HG03175 (cell line): ENCODE measurements around the gene NPR3.

Source experiments
- ATAC-seq: cut with Tn5 transposase; IDR thresholded peaks from one replicate; pipeline ENCODE4 v1.9.1; 2021; ENCODE audit warnings: mild to moderate bottlenecking, moderate library complexity; ENCODE audit not compliant: unreplicated experiment

The NPR3 gene

DNA sequence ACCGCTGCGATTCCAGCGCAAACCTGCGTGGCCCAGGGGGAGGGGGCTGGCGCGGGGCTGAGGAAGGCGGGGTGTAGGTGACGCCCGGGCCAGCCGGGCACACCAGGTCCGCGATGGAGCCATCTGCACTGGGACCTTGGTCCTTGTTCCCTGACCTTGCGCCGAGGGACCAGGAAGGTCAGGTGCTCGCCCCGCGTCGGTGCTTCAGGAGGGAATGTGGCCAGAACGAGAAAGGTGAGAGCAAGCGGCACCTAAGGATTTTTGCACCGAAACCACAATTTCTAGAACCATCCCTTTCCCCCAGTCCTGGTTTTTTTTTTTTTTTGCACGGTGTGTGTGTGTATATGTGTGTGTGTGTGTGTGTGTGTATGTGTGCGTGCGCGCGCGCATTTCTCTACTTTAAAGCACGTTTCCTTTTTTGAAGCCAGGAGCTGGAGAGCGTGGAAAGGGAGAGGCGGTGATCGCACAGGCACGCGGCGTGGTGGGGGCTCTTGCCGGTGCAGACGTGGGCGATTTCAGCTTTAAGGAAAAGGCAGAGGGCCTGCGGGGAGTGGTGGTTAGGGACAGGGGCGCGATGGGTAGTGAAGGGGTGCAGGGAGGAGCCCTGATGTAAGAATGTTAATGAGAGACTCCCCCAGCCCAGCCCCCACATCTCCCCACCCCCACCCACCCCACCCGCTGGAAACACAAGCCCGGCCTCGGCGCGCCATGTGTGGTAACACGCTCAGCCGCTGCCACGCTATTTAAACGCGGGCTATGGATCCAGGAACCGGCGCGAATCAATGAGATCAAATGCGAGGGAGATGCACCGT lies at the start of gene NPR3:
Gene NPR3, plus strand, starts transcription at position 772 of the 812 bp plus-strand sequence. CDS start 456 bp downstream, outside the sequence.
- ATAC-seq, result no peak

- ATAC-seq, result no peak
Measured at GRCh38 chr5:32664523-32664922, 46.6 kb upstream of the NPR3 start.

- ATAC-seq, result no peak
Measured at GRCh38 chr5:32668552-32668951, 42.6 kb upstream of the NPR3 start.

GRCh38 chr5:32673272-32673671 lies 37.8 kb upstream of the NPR3 start:
- no peak for ATAC-seq

DNA sequence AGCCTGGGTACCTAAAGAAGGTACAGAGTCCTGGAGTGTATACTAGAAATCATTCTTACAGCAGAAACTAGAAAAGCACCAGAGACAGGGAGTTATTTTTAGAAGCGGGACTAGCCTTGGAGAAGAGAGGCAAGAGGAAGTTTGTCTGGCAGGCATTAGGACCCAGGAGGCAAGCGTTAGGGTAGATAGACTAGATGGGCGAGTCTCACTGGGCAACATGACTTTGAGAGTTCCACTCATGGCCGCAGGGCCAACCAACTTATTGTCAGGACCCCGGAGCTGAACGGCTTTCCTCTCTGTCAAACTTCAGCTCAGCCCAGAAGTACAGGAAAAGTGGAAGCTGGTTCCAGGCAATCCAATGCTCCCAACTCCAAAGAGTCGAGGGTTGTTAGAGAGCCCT lies 34.1 kb upstream of the NPR3 start:
- ATAC-seq, result no peak

DNA sequence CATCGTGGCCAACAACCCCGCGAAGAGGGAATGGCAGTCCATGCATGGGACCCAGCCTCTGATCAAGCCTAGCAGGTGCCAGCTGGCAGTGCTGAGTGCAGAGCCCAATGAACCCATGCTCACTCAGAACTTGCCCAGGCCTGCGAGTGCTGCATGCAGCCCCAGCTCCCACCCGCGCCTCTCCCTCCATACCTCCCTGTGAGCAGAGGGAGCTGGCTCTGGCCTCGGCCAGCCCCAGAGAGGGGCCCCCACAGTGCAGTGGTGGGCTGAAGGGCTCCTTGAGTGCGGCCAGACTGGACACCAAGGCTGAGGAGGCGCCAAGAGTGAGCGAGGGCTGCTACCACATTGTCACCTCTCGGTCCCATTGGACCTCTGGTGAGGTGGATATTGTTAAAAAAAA lies 32.6 kb upstream of the NPR3 start:
- no peak for ATAC-seq

GRCh38 chr5:32679218-32679617 lies 31.9 kb upstream of the NPR3 start:
- ATAC-seq, result no peak

DNA sequence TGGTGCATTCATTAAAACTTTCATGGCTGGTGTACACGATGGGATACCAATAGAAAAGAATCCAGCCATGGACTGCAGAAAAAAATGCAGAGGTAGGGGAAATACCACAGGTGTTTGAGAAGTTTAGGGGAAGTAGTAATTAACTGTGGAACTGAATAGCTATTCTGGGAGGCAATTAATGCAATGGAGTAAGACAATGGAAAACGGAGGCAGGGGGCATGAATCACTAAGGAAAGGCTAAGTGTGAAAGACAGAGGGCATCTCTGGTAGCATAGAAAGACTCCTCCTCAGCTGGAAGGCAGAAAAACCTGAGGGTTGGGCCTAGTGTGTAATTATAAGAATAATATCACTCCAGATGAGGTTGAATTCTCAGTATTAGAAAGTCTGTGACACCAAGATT lies 30.9 kb upstream of the NPR3 start:
- ATAC-seq, result no peak

DNA sequence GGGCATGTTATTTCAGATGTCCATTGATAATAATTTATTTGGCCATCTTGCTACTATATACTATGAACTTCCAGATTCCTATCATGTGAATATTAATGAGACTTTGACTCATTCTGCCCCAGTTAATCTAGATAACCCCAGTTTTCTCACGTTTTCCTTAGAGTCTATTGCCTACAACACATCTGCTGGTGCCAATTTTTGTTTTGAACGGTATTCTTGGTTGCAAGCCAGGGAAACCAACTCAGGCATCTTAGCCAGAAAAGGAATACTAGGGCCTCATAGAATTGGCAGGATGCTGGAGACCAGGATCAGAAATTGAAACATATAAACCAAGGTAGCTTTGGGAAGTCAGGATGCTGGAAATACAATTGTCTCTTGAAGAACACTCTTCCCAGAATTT lies 28.0 kb upstream of the NPR3 start:
- no peak for ATAC-seq

DNA sequence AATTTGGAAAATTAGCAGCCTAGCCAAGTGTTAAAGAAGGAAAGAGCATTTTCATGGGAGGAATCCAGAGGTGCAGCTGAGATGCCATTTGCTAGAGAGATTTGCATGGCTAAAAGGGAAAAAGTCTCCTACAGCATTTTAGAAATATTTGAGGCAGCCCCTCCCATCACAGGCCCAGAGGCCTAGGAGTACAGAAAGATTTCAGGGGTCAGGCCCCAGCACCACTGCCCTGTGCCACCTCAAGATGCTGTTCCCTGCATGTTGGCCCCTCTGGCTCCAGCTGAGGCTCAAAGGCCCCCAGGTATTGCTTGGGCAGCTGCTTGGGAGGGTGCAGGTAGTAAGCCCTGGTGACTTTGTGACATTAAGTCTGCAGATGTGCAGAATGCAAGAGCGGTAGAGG lies 26.9 kb upstream of the NPR3 start:
- ATAC-seq, result no peak

DNA sequence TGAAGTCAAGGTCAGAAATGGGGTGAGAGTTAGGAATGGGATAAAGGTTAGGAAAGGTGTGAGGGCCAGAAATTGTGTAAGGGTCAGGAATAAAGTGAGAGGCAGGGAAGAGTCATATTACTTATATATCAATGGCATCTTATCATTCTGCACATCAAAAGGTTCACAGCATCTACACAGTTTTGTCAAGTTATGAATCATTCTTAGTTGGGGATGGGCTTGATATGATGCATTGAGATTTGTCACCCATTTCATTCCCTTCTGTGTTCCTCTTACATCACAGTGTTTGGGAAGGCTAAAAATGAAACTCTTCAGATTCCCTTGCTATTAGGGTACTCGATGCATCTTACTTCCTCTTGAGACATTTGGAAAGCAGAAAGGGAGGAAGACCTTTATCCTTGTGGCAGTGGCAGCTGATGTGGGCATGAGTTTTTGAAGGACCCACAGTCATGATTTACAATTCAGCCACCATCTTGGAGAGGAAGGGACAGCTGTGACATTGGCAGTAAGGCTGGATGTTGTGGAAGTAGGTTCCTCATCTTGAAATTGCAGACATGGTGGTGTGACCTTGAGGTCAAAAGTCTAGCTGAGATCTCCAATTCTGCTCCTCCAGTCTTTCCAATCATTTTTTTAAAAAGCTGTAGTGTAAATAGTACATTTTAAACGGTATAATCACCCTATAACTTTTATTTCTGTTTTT lies 24.2 kb upstream of the NPR3 start:
- no peak for ATAC-seq

- ATAC-seq, result no peak
Measured at GRCh38 chr5:32687499-32687831, 23.7 kb upstream of the NPR3 start.

DNA sequence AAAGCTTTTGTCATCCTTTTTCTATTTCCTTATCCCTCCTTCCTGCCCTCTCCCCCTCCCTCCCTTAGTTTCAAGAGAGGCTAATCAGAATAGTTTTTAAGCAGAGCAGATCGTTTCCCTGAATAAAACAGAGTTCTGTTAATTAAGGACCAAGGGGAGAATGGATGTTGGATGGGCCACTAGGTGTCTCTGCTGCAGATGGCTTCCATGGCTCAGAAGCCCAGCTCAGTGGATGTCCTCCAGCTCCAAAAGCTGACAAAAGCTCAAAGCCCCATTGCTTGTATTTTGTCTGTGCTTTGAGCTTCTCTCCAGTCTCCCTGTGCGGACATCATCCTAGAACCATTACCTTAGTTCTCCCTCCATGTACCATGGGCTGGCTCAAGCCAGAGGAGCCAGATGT lies 21.0 kb upstream of the NPR3 start:
- no peak for ATAC-seq

DNA sequence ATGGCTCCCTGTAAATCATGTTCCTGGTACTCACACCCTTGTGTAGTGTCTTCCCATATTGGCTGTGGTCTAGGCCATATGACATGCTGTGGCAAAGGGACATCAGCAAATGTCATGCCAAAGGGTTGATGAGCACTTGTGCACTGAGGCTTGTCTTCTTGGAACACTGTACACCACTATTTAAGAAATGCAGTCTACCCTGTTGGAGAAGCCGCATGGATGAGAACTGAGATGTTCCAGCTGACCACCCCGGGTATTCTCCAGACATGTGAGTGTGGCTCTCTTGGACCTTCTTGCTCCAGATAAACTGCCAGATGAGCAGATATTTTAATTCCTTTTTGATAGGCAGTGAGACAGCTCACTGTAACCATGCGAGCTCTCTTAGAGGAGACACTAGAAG lies 20.5 kb upstream of the NPR3 start:
- no peak for ATAC-seq

DNA sequence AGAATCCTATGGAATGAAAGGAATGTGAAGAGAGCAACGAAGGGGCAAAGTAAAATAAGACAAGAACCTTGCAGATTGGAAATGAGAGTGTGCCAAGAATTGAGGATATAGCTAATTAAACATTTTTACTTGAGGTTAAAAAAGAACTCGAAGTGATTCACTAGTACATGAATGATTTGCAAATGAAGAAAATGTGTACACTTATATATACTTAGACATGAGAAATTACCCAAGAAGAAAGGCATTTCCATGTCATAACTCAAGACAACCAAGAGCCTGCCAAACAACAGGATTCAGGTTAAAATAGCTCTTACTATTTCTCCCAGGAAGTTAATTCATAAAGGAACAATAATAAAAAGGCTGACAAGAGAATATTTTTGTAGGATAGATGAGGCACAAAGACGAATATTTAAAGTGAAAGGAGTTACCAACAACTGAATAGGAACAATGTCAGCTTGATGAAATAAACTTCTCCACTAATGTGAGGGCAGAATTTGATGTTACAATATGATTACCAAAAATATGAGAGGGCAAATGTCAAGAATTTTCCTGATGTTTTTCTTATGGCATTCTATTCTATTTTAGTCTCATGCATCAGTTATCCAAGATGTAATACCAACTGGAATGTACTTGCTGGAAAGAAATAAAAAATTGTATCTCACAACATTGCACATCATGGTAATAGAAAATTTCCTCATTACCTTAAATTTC lies 18.9 kb upstream of the NPR3 start:
- no peak for ATAC-seq

GRCh38 chr5:32703957-32704356 lies 7.2 kb upstream of the NPR3 start:
- no peak for ATAC-seq

DNA sequence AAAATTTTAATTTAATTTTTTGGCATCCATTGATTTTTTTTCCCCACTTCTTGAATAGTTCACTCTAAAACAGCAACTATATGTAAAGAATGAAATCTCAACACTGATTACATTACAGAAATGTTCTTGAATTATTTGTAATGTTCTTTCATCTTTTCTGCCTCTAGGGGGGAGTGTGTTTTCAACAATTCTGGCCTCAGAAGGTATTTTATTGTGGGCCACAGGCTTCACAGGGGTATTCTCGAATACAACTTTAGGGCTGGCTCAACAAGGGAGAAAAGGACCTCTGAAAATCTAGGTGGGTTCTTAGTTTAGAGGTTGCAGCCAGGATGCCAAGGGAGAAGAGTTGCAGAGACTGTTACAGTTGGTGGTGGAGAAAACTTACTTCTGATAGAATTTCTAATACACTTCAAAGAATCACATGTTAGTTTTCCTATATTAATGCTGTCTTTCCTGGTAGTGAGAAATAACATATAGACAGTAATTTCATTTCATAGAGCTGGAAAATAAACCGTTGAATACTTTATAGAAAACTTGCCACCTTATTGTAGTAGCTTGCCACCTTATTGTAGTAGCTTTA lies 3.6 kb upstream of the NPR3 start:
- no peak for ATAC-seq

DNA sequence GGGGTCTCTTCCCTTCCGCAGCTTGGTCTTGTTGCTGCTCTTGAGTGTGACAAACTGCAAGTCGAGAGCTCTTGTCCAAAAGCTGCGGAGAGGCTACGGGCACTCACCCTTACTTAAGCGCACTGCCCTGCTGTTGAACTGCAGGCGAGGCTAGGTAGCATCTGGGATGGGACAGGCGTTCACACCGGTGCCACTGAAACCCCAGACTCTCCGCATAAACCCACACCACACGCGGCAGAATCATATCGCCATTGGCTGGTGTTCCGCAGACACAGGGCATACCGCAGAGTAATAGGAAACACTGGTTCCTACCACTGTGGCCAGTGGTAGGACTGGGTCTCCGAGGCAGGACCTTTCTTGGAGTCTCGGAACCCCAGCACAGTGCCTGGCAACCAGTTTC lies 2.2 kb upstream of the NPR3 start:
- no peak for ATAC-seq

- ATAC-seq, result peak; percentile 59
Measured at GRCh38 chr5:32709750-32710549, 1.2 kb upstream of the NPR3 start.

DNA sequence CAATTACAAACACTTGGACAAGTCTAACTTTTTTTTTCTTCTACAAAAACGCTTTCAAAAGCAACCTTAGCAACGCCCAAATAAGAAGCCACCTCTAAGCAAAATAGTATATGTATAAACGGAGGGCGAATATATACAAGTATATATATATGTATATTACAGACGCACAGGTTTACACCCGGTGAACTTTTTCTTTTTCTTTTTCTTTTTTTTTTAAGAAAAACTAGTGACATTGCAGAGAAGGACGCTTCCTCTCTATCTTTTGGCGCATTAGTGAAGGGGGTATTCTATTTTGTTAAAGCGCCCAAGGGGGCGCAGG lies 200 bp downstream of the NPR3 start:
- ATAC-seq, result no peak
